Renal pelvis (tissue), 4 donors: ENCODE measurements around the gene RNF217. TPM values are rescaled to one million over a fixed set of nuclear protein-coding genes. Genes with fewer than 3 reads are reported as not detected.
"Not testable (repeated sequence)": the region's sequence is repeated elsewhere in the genome, so short reads cannot be mapped to it uniquely, and the experiment has no call there.

Experiments used
- DNase-seq: peaks from one replicate; pipeline ENCODE4 v3.0.0-alpha.2; 2013
- polyA plus RNA-seq, 3 donors: library from polyadenylated mRNA; unstranded; fragments of 120-200 nt; gene quantifications; one replicate each; pipeline ENCODE4 v1.2.1, GENCODE V29; 2013; ENCODE audit not compliant: insufficient read length in 3 of 3

Gene RNF217
- polyA plus RNA-seq, 3 donors = 11.8 to 17.2 (median 16.4) TPM

DNA sequence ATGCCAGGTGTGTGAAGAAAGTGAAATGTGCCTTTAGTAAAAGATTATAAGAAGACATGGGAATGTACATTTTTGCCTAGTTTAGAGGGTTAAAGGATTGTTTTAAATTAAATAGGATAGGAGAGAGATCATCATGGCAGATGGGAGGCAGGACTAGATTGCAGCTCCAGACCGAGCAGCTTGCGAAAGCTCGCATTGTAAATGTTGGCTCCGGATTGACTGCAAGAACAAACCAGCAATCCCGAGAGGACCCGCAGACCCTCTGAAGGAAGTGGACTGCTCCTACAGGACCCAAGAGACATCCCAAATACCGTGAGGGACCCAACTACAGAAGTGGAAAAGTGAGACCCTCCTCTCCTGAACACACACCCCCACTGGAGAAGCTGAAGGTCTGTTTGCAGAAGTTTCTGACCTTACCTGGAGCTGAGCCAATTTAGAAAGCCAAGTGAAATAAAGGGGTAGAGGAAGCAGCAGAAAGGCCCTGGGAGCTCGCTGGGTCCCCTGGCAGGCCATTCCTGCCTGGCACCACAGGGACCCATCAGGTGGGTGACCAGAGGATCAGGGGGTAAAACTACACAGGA lies 161.3 kb downstream of the RNF217 start:
- no peak for DNase-seq

GRCh38 chr6:125124049-125124669 lies 161.9 kb downstream of the RNF217 start:
- no peak for DNase-seq

GRCh38 chr6:125125856-125126255 lies 163.6 kb downstream of the RNF217 start:
- DNase-seq = not testable (repeated sequence)

GRCh38 chr6:125129354-125129753 lies 167.1 kb downstream of the RNF217 start:
- no peak for DNase-seq

DNA sequence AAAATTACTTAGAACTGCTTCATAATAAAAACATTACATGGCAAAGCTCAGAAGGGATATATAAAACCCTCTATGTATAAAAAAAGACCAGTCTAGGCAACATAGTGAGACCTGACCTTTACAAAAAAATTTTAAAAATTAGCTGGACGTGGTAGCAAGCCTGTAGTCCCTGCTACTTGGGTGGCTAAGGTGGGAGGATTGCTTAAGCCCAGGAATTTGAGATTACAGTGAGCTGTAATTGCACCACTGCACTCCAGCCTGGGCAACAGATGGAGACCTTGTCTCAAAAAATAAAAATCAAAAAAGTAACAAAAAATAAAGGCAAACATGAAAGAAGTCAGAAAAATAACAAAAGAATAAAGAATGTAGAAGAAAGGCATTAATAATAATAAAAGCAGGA lies 169.8 kb downstream of the RNF217 start:
- DNase-seq = no peak

- DNase-seq = no peak
These were observed 174.1 kb downstream of the RNF217 start for GRCh38 chr6:125136378-125136777.

DNA sequence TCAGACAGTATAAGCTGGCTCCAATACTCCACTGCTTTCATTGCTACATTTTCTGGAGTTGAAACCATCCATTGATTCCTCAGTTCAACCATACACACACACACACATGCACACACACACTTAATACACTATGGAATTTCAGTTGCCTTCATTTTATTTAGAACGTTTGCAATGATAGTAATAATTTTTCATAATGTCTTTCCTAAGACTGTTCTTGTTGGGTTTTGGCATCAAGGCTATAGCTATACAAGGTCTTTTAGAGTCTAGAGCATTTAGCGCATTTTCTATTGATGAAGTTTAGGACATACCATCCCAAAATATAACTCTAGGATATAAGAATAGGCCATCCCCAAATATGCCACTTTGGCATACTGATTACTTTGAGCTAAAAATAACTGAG lies 175.8 kb downstream of the RNF217 start:
- no peak for DNase-seq

DNA sequence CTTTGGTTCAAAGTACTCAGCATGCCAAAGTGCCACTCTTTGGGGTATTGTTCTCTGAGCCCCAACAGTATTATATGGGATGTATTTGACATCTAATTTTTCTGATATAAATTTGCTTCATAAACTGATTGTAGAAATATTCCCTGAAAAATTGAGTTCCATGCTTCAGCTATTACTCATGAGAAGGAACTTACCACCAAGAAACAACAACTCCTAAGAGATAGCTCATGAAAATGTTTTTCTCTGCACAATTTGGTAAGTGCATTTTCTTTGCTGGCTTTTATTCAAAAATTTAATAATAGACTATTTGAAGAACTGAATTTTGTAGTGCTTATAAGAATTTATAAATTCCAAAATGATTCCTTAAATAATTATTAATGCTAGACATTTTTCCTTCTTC lies 178.6 kb downstream of the RNF217 start:
- no peak for DNase-seq

Other genes with a start within 250 kb of the RNF217 start
- gene TPD52L1, start 191.3 kb downstream of the RNF217 start, polyA plus RNA-seq = 100 to 1,000 TPM in 1 of 3 donors, 10 to 100 TPM in 2; 95.4 to 102 (median 95.6) TPM